Activated CD8-positive, alpha-beta memory T cell treated with anti-CD3 and anti-CD28 coated beads for 24 hours (primary cell): ENCODE data around the gene PIGT.

Experiments used
- DNase-seq: peaks from one replicate; pipeline ENCODE4 v3.0.0-alpha.2; 2020

PIGT gene

GRCh38 chr20:45432294-45432693 lies 16.4 kb downstream of the PIGT start:
- DNase-seq = no peak

GRCh38 chr20:45433316-45433715 lies 17.4 kb downstream of the PIGT start:
- DNase-seq = no peak

DNA sequence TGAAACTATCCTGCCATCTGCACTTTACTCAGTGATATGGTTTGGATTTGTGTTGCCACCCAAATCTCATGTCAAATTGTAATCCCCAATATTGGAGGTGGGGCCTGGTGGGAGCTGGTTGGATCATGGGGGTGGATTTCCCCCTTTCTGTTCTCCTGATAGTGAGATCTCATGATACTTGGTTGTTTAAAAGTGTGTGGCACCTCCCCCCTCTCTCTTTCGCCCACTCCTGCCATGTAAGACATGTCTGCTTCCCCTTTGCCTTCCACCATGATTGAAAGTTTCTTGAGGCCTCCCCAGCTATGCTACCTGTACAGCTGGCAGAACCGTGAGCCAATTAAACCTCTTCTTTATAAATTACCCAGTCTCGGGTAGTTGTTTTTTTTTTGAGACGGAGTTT lies 18.0 kb downstream of the PIGT start:
- no peak for DNase-seq

DNA sequence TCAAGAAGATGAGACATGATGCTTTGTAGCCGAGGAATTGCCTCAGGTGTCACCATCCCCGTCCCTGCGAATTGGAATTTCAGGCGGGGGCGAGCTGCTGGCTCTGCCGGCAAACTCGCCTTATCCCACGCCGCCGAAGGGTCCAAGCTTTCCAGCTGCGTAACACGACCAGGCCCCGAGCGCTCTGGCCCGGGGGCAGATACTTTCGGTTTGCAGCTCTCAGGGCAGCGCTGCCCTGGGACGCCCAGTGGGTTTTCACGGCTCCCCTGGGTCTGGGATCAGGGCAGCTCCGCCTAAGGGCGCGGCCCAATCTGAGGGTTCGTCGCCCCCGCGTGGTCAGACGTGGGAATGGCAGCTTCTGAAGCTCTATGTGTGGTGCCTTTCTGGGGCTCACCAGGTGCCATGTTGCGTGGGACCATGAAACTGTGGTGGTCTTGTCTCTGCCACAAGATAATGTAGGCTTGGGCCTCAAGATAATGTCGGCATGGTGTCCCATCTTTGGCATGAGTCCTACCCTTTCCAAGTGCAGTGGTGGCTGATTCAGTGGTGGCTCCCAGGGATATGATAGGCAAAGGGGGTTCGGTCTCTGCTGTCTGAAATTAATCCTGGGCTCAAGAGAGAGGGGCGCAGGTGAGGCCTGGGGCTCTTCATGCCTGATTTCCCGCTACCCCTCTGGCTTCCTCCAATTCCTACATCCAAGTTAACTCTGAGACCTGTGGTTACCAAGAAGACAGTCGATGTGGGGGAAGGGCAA lies 21.0 kb downstream of the PIGT start:
- DNase-seq = peak; percentile 96

- DNase-seq = no peak
Measured at GRCh38 chr20:45440424-45440823, 24.5 kb downstream of the PIGT start.

DNA sequence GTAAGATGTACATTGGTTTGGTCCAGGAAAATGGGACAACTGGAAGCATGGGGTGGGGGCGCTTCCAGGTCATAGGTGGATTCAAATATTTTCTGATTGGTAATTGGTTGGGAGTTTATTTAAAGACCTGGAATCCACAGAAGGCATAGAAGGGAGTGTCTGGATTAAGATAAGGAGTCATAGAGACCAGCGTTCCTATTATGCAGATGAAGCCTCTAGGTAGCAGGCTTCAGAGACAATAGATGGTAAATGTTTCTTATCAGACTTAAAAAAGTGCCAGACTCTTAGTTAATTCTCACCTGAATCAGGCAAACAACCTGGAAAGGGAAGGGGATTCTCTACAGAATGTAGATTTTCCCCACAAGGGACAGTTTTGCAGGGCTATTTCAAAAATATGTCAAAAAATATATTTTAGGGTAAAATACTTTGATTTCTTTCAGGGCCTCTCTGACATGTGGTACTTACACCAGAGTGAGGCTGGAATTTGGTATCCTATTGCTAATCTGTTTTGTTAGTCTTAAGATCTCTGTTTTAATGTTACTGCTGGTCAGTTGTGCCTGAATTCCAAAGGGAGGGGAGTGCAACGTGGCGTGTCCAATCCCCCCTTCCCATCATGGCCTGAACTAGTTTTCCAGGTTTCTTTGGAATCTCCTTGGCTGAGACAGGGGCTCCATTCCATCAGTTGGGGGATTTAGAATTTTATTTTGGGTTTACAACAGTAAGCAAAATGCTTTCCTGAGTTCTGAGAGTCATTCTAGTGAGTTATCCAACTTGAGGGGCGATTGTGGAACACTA lies 25.1 kb downstream of the PIGT start:
- no peak for DNase-seq

GRCh38 chr20:45441746-45442145 lies 25.8 kb downstream of the PIGT start:
- no peak for DNase-seq

- no peak for DNase-seq
Measured at GRCh38 chr20:45444050-45444449, 28.1 kb downstream of the PIGT start.

DNA sequence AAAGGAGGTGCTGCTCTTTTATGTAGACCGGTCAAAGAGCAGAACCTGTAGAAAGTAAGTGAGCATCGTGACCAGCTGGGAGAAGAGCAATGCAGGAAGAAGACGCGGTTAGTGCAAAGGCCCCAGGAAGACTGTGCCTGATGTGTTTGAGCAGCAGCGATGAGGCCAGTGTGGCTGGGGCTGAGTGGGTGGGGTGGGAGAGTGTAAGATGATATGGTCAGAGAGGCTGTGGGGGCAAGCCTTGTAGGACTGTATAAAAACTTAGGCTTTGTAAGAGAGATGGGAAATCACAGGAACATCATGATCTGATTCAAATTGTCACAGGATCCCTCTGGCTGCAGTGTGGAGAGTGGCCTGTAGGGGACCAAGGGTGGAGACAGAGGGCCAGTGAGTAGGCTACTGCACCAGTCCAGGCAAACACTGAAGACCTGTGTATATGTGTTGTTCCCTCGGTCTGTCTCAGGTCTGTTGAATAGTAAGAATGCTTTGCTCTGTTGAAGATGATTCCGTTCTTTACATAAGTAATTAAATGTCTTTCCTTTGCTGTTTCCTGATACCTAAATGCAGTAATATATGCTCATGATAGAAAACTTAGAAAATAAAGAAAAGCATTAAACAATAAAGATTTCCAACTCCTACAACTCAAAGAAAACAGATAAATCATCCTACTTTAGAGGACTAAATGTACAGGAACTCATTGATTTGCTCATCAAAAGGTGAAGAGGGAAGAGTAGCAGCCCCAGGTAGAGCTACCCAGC lies 30.0 kb downstream of the PIGT start:
- DNase-seq = peak; percentile 66

- no peak for DNase-seq
Measured at GRCh38 chr20:45448270-45448669, 32.3 kb downstream of the PIGT start.

- DNase-seq = no peak
Measured at GRCh38 chr20:45449528-45449927, 33.6 kb downstream of the PIGT start.

GRCh38 chr20:45450097-45450818 lies 34.3 kb downstream of the PIGT start:
- no peak for DNase-seq

GRCh38 chr20:45452238-45452637 lies 36.3 kb downstream of the PIGT start:
- DNase-seq = no peak

DNA sequence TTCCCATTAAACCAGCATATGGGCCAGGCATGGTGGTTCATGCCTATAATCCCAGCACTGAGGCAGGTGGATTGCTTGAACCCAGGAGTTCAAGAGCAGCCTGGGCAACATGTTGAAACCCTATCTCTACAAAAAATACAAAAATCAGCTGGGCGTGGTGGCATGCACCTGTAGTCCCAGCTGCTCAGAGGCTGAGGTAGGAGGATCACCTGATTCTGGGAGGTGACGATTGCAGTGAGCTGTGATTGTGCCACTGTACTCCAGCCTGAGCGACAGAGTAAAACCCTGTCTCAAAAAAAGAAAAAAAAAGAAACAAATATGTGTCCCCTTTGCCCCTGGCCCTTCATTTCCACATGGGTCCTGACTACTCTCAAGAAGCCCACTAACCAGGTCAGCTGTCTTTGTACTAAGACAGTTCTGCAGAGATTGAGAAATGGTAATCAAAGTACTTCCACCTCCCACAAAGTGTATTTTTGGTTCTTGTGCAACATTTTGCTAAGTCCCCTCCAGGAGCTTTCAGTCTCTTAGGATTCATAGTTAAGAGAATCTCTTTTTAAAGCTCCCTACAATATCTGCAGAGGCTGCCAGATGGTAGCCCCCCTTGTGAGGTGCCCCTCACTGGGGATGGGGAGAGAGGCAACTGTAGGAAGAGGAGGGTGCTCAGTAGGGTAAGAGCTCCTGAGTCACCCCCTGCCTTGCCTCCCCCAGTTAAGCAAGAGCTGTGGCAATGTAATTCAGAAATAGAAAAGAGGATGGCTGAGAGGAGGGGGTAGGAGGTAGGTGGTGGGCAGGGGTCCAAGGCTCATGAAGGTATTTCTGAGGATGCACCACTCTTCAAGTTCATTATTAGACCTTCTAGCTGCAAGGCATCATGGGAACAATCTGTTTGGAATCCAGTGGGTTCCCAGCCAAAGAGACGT lies 37.1 kb downstream of the PIGT start:
- no peak for DNase-seq

GRCh38 chr20:45456632-45457031 lies 40.7 kb downstream of the PIGT start:
- DNase-seq = no peak

GRCh38 chr20:45459606-45460005 lies 43.7 kb downstream of the PIGT start:
- DNase-seq = no peak

DNA sequence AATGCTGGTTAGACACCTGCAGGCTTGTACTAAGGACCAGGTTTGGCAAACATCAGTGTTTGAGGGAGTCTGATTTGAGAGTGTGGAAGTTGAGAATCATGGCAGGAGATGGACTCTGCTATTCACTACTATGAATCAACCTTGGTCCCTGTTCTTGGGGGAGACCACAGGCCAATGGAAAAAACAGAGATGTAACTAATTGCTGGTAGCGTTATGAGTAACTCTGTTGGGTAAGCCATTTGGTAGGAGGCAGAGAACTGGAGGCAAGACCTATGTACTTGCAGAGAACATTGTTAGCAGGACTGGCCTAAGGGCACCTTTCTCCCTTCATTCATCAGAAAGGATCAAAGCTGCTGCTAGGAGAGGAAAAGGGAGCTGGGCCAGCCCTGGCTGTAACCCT lies 45.3 kb downstream of the PIGT start:
- no peak for DNase-seq

- DNase-seq = no peak
Measured at GRCh38 chr20:45462711-45463509, 47.0 kb downstream of the PIGT start.

DNA sequence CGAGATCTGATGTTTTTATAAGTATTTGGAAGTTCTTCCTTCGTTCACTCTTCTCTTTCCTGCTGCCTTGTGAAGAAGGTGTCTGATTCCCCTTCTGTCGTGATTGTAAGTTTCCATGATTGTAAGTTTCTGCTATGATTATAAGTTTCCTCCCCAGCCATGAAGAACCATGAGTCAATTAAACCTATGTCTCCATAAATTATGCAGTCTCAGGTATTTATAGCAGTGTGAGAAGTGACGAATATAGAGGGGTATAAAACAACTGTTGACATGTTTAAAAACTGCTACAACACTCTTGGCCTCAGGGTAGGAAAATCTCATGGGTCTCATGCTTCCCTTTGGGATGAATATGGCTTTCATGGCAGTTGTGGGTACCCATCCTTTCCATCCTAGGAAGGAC lies 47.8 kb downstream of the PIGT start:
- no peak for DNase-seq

DNA sequence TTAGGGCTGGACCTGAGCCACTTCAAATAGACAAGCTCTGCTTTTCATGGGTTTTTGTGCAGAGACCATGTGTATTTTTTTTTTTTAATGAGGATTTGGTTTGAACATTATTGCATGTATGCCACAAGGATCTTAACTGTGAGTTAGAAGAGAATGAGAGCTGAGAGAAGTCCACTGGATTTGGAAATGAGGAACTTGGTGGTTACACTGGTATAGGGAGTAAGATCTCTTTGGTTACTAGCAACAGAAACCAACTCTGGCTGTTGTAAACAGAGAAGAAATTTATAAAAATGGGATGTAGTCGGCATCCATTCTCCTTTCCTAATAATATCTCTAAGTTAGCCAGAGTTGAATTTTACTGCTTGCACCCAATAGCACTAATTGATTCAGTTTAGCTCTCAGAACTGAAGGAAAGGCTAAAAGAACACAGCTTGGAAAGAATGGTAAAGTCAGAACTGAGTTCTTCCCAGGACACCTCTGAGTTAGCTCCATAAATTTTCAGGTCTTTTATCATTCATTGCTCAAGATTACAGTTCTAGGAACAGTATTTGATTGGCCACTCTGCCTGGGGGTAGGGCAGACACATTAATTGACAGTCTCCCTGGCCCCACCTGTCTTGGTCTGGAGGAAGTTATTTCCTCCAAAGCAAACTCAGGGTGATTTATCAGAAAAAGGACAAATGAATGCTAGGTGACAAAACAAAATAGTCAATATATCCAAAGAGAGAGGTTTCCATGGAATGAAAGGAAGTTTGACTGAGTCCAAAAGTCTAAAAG lies 49.7 kb downstream of the PIGT start:
- DNase-seq = no peak
